ENCODE measurements around the gene FLCN.

FLCN gene

DNA sequence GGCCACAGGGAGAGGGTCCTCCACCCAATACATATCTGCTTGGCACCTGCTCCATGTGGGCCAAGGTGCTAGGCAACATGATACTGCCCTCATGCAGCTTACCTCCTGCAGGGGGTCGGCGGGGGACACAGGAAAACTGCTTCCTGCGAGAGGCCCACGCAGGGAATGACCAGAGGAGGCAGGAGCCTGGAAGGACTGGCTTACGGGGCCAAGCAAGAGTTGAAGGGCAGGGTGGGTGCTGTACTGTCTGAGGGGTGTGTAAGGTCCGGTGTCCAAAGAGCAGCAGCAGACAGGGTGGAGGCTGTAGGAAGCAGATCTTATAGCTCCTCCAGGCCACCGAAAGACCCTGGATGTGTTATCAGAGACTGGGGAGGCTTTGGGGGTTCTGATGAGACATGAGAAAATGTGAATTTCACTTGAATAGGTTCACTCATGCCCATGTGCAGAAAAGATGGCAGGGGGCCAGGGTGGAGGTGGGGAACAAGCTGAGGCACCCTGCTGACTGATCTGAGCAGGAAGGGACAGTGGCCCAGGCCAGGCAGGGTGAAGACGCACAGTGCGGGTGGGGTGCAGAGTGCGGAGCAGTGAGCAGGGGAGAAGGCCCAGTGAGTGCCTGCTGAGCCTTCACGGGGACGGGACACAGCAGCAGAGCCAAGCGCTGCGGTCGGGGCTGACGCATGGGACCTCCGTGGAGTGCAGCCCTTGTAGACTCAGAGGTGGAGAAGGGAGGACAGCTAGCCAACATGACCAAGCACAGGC, 8.3 kb downstream of the FLCN start:
- TF ChIP-seq POLR2A (IDR thresholded peaks at IDR 0.05; ENCODE audit: low read depth, low read length), result peak; percentile 7; the same call in 1 of the 2 replicates
- FAIRE-seq, result no peak
- no peak for DNase-seq (ENCODE audit: insufficient read length, low spot score)

DNA sequence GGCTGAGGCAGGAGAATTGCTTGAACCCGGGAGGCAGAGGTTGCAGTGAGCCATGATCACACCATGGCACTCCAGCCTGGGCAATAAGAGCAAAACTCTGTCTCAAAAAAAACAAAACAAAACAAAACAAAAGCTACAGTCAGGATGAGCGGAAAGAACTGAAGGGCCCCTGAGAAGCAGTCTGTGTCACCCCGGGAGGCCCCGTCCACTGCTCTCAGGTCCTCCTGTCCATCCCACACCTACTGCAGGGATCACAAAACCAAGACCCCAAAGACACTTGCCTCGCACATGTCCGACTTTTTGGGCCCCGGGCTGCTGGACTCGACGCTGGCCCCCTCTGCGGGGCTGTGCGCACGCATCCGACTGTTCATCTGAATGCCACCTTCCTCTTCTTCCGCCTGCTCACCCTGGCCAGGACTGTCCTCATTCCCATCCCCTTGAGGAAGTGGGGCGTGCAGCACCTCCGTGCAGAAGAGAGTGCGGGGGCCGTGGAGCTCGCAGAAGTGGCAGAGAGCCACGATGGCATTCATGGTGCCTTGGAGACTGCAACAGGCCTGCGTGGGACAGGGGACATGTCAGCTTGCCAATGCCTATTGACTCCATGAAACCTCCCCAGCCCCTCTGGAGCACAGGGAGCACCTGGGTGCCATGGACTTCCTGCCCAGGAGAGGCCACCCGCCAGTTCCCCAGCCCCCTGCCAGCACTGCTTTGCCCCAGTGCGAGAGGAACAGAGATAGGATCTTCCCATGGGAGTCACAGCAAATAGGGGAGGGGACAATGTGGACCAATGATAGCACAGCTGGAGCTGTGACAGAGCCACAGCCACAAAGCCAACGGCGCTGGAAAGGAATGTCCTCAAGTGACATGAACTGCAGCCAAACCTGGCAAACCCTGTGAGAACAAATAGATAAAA, 9.1 kb downstream of the FLCN start:
- no peak for FAIRE-seq
- DNase-seq (ENCODE audit: insufficient read length, low spot score), result no peak
- no peak for TF ChIP-seq POLR2A (IDR thresholded peaks at IDR 0.05; ENCODE audit: low read depth, low read length)

DNA sequence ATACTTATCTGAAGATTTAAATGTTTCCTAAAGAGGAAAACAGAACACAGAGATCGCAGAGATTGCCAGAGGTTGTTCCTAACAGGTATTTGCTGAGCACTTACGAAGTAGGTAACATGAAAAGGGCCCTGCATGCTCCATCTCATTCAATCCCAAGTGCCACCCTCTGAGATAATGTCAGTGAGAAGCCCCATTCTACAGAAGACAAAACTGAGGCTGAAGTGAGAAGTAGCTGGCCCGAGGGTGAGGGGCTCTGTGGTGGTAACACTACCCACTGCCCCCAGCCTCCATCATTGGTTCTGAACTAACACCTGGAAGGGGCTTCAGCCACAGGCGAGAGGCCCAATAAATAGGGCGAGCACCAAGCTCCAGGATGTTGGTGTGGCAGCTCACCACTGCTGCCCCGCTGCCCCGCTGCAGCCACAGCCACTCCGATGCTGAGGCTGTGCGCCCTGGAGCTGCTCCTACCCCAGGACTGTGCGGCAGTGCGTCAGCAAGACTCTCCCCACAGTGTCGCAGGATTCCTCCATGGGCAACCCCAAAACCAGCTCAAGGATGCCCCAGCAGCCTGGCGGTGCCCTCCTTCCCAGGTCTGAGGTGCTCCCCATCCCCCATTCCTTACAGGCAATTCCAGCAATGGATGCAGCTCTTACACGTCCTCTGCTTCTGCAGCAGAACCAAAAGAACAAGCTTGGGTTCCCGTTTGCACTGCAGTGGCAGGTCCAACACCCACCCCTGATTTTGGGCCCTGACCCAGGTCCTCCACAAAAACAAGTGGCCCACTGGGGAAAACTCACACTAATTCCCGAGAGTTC, 10.3 kb downstream of the FLCN start:
- TF ChIP-seq POLR2A (IDR thresholded peaks at IDR 0.05; ENCODE audit: low read depth, low read length), result no peak
- no peak for DNase-seq (ENCODE audit: insufficient read length, low spot score)
- FAIRE-seq, result no peak

DNA sequence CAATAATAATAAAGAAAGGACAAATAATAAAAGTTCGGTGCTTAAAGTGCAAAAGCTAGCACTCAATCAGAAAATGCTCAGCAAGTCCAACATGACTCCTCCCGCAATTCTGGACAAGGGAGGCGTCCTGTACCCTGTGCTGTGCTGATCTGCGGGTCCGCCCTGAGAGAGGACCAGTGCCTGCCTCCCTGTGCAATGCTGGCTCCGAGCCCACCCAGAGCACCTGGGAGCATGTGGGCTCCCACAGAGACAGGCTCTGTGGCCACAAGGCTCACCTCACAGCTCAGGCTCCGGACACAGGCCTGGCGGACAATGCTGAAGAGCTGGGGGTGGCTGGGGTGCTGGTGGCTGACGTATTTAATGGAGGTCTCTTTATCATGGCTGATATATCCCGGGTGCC, 11.1 kb downstream of the FLCN start:
- DNase-seq (ENCODE audit: insufficient read length, low spot score) (no peak), FAIRE-seq (no peak)
- no peak for TF ChIP-seq POLR2A (IDR thresholded peaks at IDR 0.05; ENCODE audit: low read depth, low read length)

DNA sequence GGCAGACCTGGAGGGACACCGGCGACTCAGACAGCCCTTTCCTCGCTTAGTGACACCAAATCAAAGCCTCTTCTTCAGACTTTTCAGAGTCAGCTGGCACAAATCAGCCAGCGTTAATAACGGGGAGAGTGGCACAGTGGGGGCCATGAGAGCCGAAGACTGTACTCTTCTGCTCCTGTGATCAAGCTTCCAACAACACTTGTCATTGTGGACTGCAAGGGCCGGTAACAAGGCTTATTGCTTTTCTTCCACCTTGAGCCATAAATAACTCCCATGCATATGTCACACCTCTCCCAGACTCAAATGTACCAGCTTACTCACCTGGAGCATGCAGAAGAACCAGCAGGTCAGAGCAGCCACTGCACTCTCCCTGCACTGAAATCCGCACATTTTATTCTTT, 12.8 kb downstream of the FLCN start:
- no peak for TF ChIP-seq POLR2A (IDR thresholded peaks at IDR 0.05; ENCODE audit: low read depth, low read length)
- DNase-seq (ENCODE audit: insufficient read length, low spot score) (no peak), FAIRE-seq (no peak)

DNA sequence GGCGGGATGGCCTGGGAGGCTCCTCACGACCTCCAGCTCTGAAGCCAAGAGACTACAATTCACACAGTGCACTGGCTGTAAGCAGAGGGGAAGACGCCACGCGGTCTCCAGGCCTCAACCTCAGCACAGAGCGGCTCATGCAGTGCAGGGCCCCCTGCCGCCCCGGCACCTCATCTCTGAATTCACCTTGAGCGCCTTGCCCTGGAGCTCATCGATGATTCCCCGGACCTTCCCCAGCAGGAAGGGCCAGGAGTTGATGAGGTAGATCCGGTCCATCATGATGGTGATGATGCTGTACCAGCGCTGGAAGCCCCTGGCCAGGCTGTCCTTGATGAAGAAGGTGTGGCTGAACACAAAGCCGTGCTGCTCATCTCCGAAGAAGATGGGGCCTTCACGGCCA, 13.2 kb downstream of the FLCN start:
- no peak for FAIRE-seq

DNA sequence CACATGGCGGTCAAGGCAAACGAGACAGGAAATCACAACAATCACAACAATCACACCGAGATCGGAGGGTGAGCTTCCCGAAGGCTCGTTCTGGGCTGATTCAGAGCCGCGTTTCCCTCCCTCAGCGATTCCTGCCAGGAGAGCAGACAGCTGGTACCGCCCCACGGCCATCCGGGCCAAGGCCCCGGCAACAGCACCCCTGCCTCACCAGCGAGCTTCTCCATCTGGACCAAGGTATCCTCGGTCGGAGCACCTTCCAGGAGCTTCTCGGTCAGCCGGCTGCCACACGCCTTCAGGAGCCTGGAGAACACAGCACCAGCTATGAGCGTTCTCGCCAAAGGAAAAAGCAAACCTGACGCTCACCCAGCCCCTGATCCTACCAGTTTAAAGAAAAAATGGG, 15.6 kb downstream of the FLCN start:
- no peak for TF ChIP-seq POLR2A (IDR thresholded peaks at IDR 0.05; ENCODE audit: low read depth, low read length)
- DNase-seq (ENCODE audit: insufficient read length, low spot score) (no peak), FAIRE-seq (no peak)

More for the DNA sequence above, 13.2 kb downstream of the FLCN start:
- no peak for TF ChIP-seq POLR2A (IDR thresholded peaks at IDR 0.05; ENCODE audit: low read depth, low read length)
- DNase-seq (ENCODE audit: insufficient read length, low spot score), result no peak

DNA sequence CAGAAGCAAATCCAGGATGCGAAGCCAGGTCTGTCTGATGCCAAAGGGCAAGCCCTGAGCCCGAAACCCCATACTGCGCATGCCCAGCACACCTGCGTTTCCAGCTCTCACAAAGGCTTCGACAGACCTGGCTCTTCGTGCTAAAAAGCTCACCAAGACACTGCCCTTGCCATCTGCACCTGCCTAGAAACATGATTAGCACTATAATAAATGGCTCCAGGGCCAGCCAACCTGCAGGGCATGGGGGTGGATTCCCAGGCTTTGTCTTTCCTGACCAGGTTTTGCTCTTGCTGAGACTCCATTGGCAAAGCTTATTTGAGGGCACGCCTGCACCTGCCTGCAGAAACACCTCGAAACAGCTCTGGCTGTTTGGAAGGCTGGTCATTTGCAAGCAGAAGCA, 16.4 kb downstream of the FLCN start:
- TF ChIP-seq POLR2A (IDR thresholded peaks at IDR 0.05; ENCODE audit: low read depth, low read length), result no peak

DNA sequence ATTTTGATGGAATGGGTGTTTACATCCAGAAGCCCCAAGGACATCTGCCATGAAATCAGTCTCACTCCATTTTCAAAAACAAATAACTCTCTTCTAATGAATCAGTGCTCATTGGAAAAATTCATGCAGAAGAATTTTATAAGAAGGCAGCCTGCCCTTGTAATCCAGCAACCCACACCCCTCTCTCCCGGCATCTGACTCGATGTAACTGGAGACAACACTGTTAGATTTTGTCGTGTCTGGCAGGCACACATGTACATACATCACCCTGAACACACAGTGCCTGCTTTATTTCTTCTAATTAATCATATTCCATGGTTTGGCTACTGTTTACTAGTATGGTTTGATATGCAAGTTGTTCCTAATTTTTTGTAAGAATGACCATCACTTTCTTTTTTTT, 19.0 kb downstream of the FLCN start:
- DNase-seq (ENCODE audit: insufficient read length, low spot score), result no peak
- TF ChIP-seq POLR2A (IDR thresholded peaks at IDR 0.05; ENCODE audit: low read depth, low read length), result no peak
- no peak for FAIRE-seq

More for the DNA sequence above, 16.4 kb downstream of the FLCN start:
- DNase-seq (ENCODE audit: insufficient read length, low spot score), result no peak
- no peak for FAIRE-seq

DNA sequence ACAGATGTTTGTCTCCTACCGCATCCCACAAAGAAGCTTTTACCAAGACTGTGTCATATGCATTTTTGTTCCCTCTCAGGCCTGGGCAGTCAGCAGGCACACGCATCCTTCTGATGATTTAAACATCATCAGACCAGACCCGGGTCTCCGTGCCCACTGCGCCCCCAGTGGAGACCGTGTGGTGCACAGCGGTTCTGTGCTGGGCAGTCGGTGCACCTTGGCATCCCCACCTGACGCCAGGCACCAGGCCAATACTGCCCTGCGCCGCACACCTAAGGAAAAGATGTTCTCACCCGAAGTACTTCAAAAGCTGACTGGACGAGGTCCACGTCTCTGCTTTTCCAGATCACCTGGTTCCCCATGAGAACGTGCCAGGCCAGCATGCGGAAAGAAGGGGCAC, 20.2 kb downstream of the FLCN start:
- no peak for DNase-seq (ENCODE audit: insufficient read length, low spot score)
- no peak for FAIRE-seq
- TF ChIP-seq POLR2A (IDR thresholded peaks at IDR 0.05; ENCODE audit: low read depth, low read length), result no peak

DNA sequence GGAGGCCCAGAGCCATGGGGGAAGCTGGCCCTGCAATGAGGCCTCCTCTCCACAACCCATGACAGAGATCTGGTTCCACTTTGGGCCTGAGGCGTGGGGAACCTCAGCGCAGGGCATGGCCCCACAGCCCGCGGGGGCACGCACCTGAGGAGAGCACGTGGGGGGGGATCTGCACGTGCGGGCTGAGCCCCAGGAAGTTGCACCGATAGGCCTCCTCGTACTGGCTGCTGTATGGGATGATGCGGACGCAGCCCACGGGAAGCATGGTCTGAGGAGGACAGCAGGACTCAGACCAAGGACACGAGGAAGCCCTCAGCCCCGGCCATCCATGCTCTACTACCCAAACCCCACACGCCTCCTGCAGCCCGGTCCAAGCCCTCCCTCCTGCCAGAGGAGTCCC, 20.7 kb downstream of the FLCN start:
- no peak for TF ChIP-seq POLR2A (IDR thresholded peaks at IDR 0.05; ENCODE audit: low read depth, low read length)
- no peak for DNase-seq (ENCODE audit: insufficient read length, low spot score)
- FAIRE-seq, result no peak

DNA sequence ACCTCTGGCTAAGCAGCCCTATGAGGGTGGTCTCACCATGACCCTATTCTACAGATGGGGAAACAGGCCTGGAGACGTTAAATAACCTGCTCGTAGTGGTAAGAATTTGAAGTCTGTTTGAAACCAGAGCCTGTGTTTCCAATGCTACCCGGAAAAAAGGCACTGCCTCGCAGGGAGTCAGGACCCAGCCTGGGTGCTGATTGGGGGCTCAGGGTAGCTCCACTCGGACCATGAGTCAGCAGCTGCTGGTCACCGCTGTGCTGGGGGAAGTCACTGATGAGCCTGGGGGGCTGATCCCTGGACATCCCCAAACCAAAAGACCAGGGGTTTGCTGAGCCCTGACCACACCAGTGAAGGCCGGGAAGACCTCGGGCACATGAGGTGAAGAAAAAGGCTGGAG, 21.4 kb downstream of the FLCN start:
- DNase-seq (ENCODE audit: insufficient read length, low spot score), result no peak
- TF ChIP-seq POLR2A (IDR thresholded peaks at IDR 0.05; ENCODE audit: low read depth, low read length), result no peak
- no peak for FAIRE-seq

DNA sequence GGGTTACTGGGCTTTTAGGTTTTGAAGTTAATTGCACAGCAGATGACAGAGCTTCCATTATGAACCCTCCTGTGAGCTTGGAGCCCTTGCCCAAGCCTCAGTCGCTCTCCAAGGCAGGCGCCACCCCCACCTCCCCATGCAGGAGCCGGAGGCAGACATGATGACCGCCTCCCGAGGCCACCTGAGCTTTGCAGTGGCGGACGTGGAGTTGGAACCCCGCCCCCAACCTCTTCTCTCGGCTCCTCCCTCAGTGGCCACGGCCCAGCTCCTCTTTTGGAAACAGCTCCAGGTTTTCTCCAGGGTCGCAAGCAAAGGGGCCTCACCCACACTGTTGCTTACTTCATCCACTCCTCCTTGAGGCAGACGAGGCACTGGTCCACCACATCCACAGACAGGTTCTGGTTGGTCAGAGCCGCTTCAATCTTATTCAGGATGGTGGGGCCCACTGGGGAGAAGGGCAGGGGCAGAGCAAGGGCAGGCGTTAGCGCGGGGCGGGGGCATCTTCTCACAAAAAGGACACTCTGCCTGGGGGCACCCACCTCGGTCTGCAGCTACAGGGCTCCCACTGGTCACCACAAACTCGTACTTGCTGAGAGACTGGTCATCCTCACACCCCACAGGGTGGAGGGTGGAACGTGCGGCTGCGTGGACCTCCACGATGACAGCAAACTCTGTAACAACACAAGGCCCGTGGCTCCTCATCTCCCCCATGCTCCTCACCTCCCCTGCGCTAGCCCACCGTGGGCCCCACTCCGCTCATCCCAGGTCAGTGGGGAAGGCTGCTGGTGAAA, 22.1 kb downstream of the FLCN start:
- FAIRE-seq (no peak), DNase-seq (ENCODE audit: insufficient read length, low spot score) (no peak)
- no peak for TF ChIP-seq POLR2A (IDR thresholded peaks at IDR 0.05; ENCODE audit: low read depth, low read length)

Measured in H54 (cell line).